ENCODE results near the gene ARV1.
A peak's percentile ranks its signal among the peaks of the same experiment; 100 is the strongest.

ARV1 gene

DNA sequence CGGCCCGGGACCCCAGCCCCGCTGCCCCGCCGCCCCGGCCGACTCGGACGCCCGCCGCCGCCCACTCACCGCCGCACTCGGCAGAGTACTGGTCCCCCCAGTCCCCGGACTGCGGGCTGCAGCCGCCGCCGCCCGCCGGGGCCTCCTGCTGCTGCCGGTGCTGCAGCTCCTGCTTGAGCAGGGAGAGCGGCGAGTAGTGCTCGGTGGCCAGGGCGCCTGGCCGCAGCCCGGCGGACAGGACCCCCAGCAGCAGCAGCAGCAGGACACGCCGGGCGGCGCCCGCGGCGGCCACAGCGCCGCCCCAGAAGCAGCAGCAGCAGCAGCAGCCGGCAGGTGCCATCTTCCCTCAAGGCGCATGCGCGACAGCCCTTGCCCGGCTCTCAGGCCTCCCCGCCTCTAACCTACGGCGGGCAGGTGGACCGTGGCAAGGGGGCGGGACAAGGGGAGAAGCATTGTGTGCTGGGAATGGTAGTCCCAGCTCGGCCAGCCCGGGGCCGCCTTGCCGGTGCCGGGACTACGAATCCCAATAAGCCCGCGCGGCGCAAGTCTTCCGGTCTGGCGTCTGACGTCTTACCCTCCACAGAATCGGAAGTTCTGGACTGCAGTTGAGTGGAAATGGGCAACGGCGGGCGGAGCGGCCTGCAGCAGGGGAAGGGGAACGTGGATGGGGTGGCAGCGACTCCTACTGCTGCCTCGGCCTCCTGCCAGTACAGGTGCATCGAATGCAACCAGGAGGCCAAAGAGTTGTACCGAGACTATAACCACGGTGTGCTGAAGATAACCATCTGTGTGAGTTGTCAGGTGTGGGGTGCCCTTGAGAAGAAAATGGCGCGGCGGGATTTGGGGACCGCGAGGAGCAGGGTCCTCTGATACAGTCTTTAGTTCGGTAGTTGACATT is at the start of gene ARV1, which contains the start of gene TTC13:
ARV1 (plus strand) TSS at position 604 of the 898 bp plus-strand sequence; CDS start at position 616, 12 bp downstream.
TTC13 (minus strand) TSS at position 371 of the 898 bp plus-strand sequence; CDS start at position 340, 31 bp downstream.
- peak; percentile 94 to 98 (median 94) for DNase-seq (ENCODE audit: low read depth in 3 of 3)

DNA sequence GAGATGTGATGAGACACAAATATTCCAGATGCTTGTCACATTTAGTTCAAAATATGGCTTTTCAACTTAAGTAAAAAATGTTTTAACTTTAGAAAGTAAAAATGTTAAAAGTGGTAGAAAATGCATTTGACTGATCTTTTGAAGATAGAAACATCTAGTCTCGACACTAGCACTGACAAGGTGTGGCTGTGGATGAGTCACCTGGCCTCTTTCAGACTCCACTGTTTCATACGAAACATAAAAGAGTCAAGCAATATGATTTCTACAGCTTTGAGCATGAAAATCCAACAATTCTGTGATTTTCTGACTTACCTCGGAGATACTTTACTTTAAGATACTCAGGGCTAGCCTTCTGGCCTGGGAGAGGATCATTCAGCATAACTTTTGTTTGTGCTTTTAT is 47.9 kb upstream of the ARV1 start:
- no peak for DNase-seq (ENCODE audit: low read depth in 3 of 3)

DNA sequence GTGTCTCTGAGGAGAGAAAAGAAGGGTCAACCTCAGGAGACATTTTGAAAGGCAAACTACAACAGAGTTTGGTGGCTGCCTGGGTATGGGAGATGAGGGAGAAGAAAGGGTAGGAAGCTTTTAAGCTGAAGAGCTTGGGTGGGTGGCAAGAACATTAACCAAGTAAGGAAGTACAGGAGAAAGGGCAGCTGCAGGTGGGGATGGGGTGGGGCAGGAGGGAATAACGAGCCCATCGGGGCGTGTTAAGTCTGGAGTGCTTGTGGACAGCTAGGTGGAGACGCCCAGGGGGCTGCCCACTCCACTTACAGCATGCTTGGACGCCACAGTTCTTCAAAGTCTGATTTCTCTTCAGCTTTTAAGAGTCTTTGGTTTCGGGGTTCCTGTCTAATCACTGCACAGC is 43.0 kb upstream of the ARV1 start:
- no peak for DNase-seq (ENCODE audit: low read depth in 3 of 3)

DNA sequence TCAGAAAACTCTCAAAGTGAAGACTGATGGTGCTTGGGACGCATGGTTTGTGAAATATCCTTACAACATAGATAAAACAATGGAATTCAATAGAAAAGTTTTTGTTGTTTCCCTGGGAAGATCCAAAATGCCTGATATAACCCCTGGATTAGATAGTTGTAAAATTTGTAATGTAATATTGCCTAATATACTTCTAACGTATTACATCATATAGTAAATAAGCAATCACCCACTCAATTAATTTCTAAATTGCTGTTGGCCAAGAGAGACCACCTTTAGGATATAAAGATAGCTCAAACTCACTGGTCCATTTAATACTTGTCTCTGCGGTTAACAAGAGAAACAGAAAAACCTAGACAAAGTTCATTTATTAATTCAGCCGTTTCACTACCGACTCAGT is 42.4 kb upstream of the ARV1 start:
- DNase-seq (ENCODE audit: low read depth in 3 of 3), result no peak

DNA sequence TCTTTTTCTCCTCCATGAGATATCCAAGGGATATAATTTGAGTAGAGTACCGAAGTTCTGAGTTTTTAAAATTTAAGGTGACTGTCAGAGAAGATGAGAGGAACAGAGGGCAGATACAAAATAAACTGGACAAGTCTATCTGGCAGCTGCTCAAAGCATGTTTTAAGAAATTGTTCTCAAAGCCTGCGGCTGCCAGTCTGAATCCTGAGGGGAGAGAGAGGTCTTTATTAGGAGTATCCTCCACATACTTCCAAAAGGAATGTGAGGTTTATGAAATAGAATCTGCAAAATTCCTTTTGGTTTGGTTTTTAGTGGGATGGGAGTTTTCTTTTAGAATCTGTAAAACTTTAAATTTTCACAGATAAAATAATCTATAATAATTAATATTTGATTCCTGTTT is 41.5 kb upstream of the ARV1 start:
- DNase-seq (ENCODE audit: low read depth in 3 of 3), result no peak

DNA sequence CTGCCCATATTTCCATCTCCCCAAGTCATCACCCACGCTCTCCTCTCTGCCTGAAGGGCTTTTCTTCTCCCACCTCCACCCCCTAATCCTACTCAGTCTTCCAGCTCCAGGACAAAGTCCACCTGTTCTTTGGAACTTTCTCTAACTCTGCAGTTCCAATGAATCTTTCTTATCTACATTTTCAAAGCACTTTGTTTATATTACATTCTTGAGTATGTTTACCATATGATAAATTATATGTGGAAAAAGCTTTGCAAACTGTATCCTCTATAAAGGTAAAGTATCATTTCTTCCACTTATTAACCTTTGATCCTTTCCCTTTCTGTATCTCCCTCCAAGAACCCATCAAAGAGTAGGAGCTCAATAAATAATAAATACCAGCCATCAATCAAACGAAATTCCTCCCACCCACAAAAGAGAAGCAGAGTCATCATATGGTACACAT is 39.9 kb upstream of the ARV1 start:
- no peak for DNase-seq (ENCODE audit: low read depth in 3 of 3)

DNA sequence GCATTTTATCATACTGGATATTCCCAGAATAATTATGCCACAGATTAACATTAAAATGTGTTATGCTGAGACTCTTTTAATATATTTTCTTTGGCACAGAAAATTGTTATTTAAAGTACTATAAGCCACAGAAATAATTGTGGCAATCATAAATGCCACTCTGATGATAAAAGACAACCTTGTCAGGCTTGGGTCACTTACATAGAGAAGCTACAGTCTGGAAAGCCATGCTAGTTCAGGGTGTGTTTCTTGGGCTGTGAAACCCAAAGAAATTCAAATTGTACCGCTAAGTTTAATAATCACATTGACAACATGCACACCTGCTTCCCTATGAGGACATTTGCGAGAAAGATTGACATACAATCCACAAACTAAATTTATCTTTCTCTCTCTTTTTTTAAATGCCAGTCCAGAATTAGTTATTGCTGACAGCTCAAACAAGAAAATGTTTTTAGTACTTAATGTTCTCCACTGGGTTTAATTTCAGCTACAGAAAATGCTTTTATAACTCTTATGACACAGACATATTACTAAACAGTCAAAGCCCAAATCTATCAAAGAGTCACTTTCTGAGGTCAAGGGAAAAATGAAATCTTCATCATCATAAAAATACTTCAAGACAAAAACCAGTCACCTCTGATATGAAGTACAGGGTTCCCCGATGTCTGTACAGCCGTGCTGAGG is 38.9 kb upstream of the ARV1 start:
- no peak for DNase-seq (ENCODE audit: low read depth in 3 of 3)

DNA sequence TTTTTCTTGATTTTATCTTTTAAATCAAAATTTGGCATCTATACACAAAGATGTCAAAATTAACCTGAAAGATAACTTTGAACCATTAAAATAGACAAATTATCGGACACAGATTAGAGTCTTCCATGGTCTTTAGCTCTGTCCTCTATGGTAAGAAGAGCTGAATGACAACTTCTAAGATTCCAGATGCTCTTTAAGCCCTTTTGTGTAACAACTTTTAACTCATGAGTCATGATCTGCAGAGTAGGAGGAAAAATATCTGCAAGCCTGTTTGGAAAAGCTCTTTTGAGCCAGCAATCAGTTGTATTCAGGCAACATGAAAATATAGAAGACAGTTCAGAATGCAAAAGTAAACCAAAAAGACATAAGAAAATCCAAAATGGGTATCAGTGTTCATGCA is 38.0 kb upstream of the ARV1 start:
- no peak for DNase-seq (ENCODE audit: low read depth in 3 of 3)

DNA sequence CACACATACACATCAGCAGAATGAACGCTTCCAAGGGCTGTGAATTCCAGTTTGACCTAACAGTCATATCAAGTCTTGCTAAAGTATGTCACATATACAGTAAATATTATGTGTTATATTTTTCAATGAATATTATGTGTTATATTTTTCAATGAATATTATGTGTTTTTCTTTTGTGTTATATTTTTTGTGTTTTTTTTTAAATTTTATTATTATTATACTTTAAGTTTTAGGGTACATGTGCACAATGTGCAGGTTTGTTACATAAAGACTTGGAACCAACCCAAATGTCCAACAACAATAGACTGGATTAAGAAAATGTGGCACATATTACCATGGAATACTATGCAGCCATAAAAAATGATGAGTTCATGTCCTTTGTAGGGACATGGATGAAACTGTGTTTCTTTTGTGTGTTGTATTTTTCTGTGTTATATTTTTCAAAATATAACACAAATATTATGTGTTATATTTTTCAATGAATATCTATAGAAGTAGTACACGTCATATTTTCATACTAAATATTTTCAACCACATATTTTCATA is 35.8 kb upstream of the ARV1 start:
- no peak for DNase-seq (ENCODE audit: low read depth in 3 of 3)

DNA sequence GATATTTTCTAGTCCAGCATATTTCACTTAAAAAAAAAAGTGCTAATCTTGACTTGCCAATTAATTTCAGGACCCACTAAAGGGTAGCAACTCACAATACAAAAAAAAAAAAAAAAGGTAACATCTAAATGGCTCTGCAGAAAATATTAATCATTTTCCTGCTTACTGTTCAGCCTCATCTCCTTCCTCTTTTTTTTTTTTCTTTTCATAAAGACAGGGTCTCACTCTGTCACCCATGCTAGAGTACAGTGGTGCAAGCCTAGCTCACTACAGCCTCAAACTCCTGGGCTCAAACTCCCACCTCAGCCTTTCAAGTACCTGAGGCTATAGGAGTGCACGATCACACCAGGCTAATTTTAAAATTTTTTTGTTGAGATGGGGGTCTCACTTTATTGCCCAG is 30.6 kb upstream of the ARV1 start:
- DNase-seq (ENCODE audit: low read depth in 3 of 3), result no peak

DNA sequence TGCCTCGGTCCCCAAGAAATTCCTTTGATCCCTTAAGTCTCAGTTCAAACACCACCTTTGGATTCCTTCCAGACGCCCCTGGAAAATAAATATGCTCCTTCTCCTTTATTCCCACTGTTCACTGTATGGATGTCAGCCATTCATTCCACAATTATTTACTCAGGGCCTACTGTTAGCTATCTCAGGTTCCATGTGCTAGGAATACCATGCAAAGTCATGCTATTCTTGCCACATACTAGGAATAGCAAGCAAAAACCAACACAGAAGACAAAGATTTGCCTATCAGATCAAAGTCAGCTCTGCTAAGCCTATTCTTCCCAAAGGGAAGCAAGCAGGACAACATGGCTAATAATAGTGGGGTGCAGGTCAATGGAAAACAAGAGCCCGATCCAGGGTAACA is 30.0 kb upstream of the ARV1 start:
- DNase-seq (ENCODE audit: low read depth in 3 of 3), result no peak

DNA sequence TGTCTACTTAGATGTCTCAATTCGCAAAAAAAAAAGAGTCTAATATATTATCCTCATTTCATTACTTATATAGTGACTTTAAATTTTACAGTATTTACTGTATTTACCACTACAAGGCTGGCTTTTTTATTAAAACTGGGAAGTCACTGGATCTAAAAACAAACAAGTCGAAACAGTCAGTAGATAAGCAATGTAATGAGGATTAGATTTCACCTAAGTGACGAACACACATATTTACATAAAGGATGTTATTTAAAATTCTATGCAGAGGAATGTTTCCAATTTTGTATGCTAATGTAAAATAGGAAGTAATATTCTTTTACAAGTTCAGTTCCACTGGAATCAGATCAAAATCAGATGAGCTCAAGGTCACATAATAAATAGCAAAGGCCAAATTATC is 28.5 kb upstream of the ARV1 start:
- no peak for DNase-seq (ENCODE audit: low read depth in 3 of 3)

DNA sequence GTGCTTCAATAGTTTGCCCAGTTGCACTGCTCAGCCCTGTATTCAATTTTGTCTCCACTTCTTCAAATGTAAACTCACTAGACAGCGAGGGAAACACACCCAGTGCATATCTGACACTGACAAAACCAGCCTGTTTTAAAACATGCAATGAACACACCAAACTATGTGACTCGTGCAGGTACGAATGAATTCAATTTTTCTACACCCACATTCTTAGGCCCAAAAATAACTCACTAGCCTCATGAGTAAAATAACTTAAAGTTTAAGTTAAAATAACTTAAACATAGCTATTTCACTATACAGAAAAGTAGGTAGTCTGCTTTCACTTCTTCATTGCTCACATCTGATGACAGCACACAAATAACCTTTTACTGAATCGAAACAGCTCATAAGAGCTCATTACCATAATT is 21.3 kb upstream of the ARV1 start:
- DNase-seq (ENCODE audit: low read depth in 3 of 3), result no peak

DNA sequence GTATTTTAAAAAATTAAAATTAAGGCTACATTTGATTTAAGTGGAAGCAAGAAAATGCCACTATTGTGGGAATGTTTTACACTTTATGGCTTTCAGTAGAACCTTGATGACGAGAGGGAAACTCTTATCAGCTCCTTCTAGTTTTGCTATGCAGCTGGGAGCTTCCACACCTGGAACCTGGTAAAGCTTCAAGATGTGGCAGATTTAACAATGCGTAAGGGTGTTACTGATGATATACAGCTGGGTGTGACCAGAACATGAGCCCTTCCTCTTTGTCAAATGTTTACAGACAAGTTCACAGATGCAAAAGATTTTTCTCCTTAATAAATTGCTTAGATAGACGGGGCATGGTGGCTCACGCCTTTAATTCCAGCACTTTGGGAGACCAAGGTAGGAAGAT is 20.5 kb upstream of the ARV1 start:
- no peak for DNase-seq (ENCODE audit: low read depth in 3 of 3)

DNA sequence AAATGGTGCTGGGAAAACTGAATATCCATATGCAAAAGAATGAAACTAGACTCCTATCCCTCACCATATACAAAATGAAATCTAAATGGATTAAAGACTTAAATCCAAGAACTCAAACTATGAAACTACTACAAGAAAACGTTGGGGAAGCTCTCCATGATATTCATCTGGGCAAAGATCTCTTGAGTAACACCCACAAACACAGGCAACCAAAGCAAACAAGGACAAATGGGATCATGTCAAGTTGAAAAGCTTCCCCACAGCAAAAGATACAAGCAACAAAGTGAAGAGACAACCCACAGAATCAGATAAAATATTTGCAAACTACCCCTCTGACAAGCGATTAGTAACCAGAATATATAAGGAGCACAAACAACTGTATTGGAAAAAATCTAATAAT is 14.0 kb upstream of the ARV1 start:
- DNase-seq (ENCODE audit: low read depth in 3 of 3), result no peak

DNA sequence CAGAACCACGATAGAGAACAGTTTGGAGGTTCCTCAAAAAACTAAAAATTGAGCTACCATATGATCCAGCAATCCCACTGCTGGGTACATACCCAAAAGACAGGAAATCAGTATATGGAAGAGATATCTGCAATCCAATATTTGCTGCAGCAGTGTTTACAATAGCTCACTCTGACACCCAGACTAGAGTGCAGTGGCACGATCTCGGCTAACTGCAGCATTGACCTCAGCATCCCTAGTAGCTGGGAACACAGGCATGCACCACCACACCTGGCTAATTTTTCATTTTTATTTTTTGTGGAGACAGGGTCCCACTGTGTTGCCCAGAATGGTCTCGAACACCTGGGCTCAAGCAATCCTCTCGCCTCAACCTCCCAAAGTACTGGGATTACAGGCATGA is 13.4 kb upstream of the ARV1 start:
- no peak for DNase-seq (ENCODE audit: low read depth in 3 of 3)

DNA sequence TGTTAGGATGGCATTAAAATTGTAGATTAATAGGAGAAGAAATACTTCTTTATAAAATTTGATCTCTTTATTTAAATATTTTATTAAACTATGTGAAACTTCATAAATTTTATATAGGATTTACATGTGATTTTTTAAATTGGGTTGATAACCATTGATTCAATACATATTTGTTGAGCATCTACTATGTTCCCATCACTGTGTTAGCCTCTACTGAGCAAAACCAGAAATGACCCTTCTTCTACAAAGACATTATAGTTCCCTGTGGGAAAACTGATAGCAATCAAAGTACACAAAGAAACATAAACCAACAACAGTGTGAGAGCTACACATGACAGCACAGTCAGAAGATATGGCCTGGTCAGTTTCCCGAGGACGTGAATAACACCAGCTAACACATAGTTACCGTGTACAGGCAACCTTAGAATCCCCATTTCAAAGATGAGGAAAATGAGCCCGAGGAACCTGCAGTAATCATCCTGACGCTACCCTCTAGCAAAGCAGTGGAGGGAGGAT is 12.5 kb upstream of the ARV1 start:
- DNase-seq (ENCODE audit: low read depth in 3 of 3), result no peak

DNA sequence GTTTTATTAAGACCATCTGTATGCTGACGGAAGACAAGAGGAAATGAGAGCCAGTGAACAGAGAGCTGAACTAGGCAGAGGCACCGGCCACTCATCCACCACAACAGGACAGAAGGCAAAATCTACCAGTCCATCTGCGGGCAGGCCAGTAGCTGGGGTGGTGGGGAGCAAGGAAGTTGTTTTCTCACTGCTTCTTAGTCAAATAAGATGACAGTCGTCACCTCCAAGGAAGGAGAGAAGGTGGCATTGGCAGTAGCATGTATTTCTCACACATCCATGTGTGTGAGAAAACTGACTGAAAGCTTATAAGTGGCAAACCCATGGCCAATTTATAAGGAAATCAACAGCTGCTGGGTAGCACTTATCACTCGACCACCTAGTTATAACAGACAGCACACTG is 8.5 kb upstream of the ARV1 start:
- DNase-seq (ENCODE audit: low read depth in 3 of 3), result no peak

DNA sequence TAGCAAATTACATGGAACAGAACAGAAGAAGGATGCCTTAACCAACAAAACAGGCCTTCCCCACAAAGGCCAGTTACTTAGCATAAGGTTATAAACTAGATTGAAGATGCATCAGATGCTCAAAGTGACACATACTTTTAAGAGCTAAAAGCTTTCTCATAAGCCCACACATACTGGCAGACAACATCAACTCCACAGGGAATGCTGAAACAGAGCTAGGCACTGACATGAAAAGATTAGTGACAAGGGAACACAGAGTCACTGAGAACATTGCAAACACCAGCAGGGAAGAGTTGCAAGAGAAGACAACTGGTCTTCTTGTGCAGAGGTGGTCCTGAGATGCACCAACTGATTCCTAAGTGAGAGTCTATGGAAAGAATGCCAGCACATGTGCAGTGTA is 7.1 kb upstream of the ARV1 start:
- DNase-seq (ENCODE audit: low read depth in 3 of 3), result no peak

DNA sequence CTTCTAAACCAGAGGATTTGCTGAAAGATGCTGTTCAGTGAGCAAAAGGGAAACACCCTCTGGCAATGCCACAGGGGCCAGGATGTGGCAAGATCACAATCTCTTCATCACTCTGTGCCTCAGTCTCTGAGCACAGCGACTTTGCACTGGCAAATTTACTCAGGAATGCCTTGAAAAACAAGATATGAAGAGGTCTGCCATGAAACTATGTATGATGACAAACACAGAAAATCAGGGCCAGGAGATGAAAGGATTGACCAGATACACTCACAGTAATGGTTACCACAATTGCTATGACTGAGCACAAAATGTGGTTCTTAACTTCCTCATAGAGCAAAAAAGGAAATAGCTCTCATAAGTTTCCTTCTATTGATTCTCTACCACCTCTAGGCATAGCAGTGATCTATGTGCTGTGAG is 6.0 kb upstream of the ARV1 start:
- DNase-seq (ENCODE audit: low read depth in 3 of 3), result peak in 2 of 3 experiments; percentile 20 to 40

DNA sequence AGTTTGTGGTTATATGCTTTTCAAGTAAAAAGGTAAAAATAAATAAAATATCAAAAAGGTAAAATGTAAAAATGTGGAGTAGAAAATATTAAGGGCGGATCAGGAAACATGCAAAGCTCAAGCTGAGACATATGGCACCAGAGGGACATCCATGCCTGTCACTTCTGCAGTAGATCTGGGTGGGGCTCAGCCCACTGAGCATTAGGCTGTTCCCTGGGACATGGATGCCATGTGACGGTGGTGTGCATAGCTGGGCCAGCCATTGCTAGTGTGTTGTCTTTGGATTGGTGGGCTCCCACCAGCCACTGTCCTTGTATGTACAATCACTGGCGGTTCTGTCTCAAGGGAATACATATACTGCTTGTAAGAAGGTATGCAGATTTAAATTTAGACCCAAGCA is 3.3 kb upstream of the ARV1 start:
- DNase-seq (ENCODE audit: low read depth in 3 of 3), result no peak

DNA sequence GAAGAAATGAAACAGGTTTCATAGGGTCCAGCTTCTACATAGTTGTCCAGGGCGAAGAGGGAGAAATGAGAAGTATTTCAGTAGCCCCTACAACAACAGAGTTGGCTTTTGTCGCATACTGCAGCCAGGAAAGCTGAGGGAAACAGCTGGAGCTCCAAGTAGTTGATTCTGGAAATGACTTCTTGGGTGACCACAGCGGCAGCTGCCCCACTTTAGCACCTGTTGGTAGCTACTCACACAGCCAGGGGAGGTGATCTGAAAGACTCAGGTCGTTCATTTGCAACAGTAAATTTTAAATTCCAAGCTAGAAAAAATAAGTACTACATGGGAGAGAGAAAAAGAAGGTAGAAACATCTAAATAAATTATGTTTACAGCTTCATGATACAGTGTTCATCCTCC is 2.5 kb upstream of the ARV1 start:
- DNase-seq (ENCODE audit: low read depth in 3 of 3), result no peak
